ENCODE data around the gene SUV39H1.

Gene SUV39H1

GRCh38 chrX:48709522-48710112, 13.1 kb downstream of the SUV39H1 start:
- Histone ChIP-seq H3K4me3 (ENCODE audit: low read depth, low read length) (no peak overlapping the region), H3K36me3 (ENCODE audit: control insufficient read depth in 2 of 2, insufficient read depth in 1 of 2, low read length in 2 of 2) (peaks cover 0 to 47% of the 10 kb centered on the region in 2 experiments; a peak in 2 of 3 replicates), H3K4me1 (ENCODE audit: control insufficient read depth, insufficient read depth, low read length) (no peaks in the 10 kb centered on the region), H3K27ac (ENCODE audit: extremely low read depth, low read depth, low read length) (no peak overlapping the region), H3K9me3 (ENCODE audit: control insufficient read depth, insufficient read depth, low read depth, low read length) (no peaks in the 10 kb centered on the region)
- ChIA-PET POLR2A (interaction anchor here (1.1 kb wide), 1 partner anchor 28 kb away, joined by 4 read pairs; no protein-coding TSS in a partner anchor), CTCF (interaction anchor here (0.7 kb wide), 1 partner anchor 256 kb away, joined by 6 read pairs; no protein-coding TSS in a partner anchor)
- TF ChIP-seq ZBTB8A (tag by site-specific recombination; IDR thresholded peaks at IDR 0.05) (no peak), ZNF133 (tag by site-specific recombination; IDR thresholded peaks at IDR 0.05) (no peak), ZNF654 (tag by site-specific recombination; IDR thresholded peaks at IDR 0.05; ENCODE audit: low read depth) (no peak), ZBTB10 (tag by site-specific recombination; IDR thresholded peaks at IDR 0.05) (no peak), SP3 (tag by site-specific recombination; IDR thresholded peaks at IDR 0.05) (no peak), ZBTB44 (tag by site-specific recombination; IDR thresholded peaks at IDR 0.05) (no peak), ZNF488 (tag by site-specific recombination; IDR thresholded peaks at IDR 0.05) (no peak), ZSCAN30 (tag by site-specific recombination; IDR thresholded peaks at IDR 0.05) (no peak), ZNF610 (tag by site-specific recombination; IDR thresholded peaks at IDR 0.05; ENCODE audit: borderline replicate concordance) (no peak), ZNF184 (tag by site-specific recombination; IDR thresholded peaks at IDR 0.05) (no peak), OSR2 (tag by site-specific recombination; IDR thresholded peaks at IDR 0.05) (no peak), ZNF362 (tag by site-specific recombination; IDR thresholded peaks at IDR 0.05) (no peak), ZNF423 (tag by site-specific recombination; IDR thresholded peaks at IDR 0.05) (no peak), ZFP41 (tag by site-specific recombination; IDR thresholded peaks at IDR 0.05; ENCODE audit: borderline replicate concordance) (no peak), ZNF416 (tag by site-specific recombination; IDR thresholded peaks at IDR 0.05) (no peak)

GRCh38 chrX:48711162-48711928, 14.8 kb downstream of the SUV39H1 start:
- Histone ChIP-seq H3K9me3 (ENCODE audit: control insufficient read depth, insufficient read depth, low read depth, low read length) (no peaks in the 10 kb centered on the region), H3K4me1 (ENCODE audit: control insufficient read depth, insufficient read depth, low read length) (no peaks in the 10 kb centered on the region), H3K4me3 (ENCODE audit: low read depth, low read length) (no peak overlapping the region), H3K36me3 (ENCODE audit: control insufficient read depth in 2 of 2, insufficient read depth in 1 of 2, low read length in 2 of 2) (peaks cover 0 to 30% of the 10 kb centered on the region in 2 experiments; a peak in 2 of 3 replicates), H3K27ac (ENCODE audit: extremely low read depth, low read depth, low read length) (no peak overlapping the region)
- POLR2A ChIA-PET = interaction anchor here (0.5 to 1.0 kb wide), 4 partner anchors 11 to 1760 kb away, joined by 3 read pairs; no protein-coding TSS in a partner anchor
- CTCF ChIA-PET = interaction anchor here (1.1 kb wide), 1 partner anchor 14 kb away, joined by 3 read pairs; no protein-coding TSS in a partner anchor
- TF ChIP-seq BCL11A (tag by site-specific recombination; IDR thresholded peaks at IDR 0.05; ENCODE audit: low read depth) = no peak
